ENCODE data around the gene LMBRD1.

GRCh38 chr6:69663215-69663614 is 133.6 kb downstream of the LMBRD1 start:
- no peak for TF ChIP-seq CTCF (IDR thresholded peaks at IDR 0.05)
- TF ChIP-seq EP300 (IDR thresholded peaks at IDR 0.05) = no peak
- TF ChIP-seq POLR2A (IDR thresholded peaks at IDR 0.05) = no peak

Data from ovary (tissue), 3 donors.